ENCODE data around the gene C1QTNF9.

The C1QTNF9 gene

GRCh38 chr13:24340608-24340955 is 31.2 kb downstream of the C1QTNF9 start:
- H3K36me3 ChIP-seq (ENCODE audit: control insufficient read depth in 2 of 2, insufficient read depth in 1 of 2, low read length in 2 of 2) = no peaks in the 10 kb centered on the region
- ChIA-PET CTCF (no interaction called here), POLR2A (no interaction called here)
- no peaks in the 10 kb centered on the region for H3K4me1 ChIP-seq (ENCODE audit: control insufficient read depth, insufficient read depth, low read length)
- H3K4me3 ChIP-seq (ENCODE audit: low read depth, low read length) = no peak overlapping the region
- no peaks in the 10 kb centered on the region for H3K9me3 ChIP-seq (ENCODE audit: control insufficient read depth, insufficient read depth, low read depth, low read length)
- no peak overlapping the region for H3K27ac ChIP-seq (ENCODE audit: extremely low read depth, low read depth, low read length)
- TF ChIP-seq RBAK (tag by site-specific recombination; IDR thresholded peaks at IDR 0.05) (no peak), ZNF776 (tag by site-specific recombination; IDR thresholded peaks at IDR 0.05; ENCODE audit: borderline replicate concordance) (no peak), ZNF302 (tag by site-specific recombination; IDR thresholded peaks at IDR 0.05; ENCODE audit: low read depth) (no peak), ZNF132 (tag by site-specific recombination; IDR thresholded peaks at IDR 0.05; ENCODE audit: borderline replicate concordance) (no peak), TRIM28 (IDR thresholded peaks at IDR 0.05; ENCODE audit: borderline replicate concordance, low read length) (no peak), ZSCAN4 (tag by site-specific recombination; IDR thresholded peaks at IDR 0.05) (no peak), WT1 (tag by site-specific recombination; IDR thresholded peaks at IDR 0.05) (no peak), ZNF248 (tag by site-specific recombination; IDR thresholded peaks at IDR 0.05) (no peak), ATF2 (tag by site-specific recombination; IDR thresholded peaks at IDR 0.05; ENCODE audit: low read depth) (no peak), ZNF112 (tag by site-specific recombination; IDR thresholded peaks at IDR 0.05) (no peak), ZNF707 (tag by site-specific recombination; IDR thresholded peaks at IDR 0.05) (no peak)
- TF ChIP-seq, protein P1, sequence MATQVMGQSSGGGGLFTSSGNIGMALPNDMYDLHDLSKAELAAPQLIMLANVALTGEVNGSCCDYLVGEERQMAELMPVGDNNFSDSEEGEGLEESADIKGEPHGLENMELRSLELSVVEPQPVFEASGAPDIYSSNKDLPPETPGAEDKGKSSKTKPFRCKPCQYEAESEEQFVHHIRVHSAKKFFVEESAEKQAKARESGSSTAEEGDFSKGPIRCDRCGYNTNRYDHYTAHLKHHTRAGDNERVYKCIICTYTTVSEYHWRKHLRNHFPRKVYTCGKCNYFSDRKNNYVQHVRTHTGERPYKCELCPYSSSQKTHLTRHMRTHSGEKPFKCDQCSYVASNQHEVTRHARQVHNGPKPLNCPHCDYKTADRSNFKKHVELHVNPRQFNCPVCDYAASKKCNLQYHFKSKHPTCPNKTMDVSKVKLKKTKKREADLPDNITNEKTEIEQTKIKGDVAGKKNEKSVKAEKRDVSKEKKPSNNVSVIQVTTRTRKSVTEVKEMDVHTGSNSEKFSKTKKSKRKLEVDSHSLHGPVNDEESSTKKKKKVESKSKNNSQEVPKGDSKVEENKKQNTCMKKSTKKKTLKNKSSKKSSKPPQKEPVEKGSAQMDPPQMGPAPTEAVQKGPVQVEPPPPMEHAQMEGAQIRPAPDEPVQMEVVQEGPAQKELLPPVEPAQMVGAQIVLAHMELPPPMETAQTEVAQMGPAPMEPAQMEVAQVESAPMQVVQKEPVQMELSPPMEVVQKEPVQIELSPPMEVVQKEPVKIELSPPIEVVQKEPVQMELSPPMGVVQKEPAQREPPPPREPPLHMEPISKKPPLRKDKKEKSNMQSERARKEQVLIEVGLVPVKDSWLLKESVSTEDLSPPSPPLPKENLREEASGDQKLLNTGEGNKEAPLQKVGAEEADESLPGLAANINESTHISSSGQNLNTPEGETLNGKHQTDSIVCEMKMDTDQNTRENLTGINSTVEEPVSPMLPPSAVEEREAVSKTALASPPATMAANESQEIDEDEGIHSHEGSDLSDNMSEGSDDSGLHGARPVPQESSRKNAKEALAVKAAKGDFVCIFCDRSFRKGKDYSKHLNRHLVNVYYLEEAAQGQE (tag by site-specific recombination; IDR thresholded peaks at IDR 0.05) = no peak
- TF ChIP-seq, protein P2, sequence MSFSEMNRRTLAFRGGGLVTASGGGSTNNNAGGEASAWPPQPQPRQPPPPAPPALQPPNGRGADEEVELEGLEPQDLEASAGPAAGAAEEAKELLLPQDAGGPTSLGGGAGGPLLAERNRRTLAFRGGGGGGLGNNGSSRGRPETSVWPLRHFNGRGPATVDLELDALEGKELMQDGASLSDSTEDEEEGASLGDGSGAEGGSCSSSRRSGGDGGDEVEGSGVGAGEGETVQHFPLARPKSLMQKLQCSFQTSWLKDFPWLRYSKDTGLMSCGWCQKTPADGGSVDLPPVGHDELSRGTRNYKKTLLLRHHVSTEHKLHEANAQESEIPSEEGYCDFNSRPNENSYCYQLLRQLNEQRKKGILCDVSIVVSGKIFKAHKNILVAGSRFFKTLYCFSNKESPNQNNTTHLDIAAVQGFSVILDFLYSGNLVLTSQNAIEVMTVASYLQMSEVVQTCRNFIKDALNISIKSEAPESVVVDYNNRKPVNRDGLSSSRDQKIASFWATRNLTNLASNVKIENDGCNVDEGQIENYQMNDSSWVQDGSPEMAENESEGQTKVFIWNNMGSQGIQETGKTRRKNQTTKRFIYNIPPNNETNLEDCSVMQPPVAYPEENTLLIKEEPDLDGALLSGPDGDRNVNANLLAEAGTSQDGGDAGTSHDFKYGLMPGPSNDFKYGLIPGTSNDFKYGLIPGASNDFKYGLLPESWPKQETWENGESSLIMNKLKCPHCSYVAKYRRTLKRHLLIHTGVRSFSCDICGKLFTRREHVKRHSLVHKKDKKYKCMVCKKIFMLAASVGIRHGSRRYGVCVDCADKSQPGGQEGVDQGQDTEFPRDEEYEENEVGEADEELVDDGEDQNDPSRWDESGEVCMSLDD (tag by site-specific recombination; IDR thresholded peaks at IDR 0.05) = no peak

DNA sequence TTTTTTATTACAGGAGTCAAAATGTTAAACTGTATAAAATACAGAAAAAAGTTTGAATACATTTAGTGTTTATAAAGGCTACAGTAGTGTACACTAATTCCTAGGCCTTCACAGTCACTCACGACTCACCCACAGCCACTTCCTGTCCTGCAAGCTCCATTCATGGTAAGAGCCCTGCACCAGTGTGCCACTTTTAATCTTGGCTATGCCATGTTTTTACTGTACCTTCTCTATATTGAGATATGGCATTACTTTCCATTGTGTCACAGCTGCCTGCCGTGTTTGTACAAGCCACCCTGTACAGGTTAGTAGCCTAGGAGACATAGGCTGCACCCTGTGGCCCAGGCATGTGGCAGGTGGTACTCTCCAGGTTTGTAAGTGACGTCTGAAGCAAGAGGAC is 32.1 kb downstream of the C1QTNF9 start:
- CTCF ChIA-PET = interaction anchor here (0.7 kb wide), 1 partner anchor 367 kb away, joined by 5 read pairs; no protein-coding TSS in a partner anchor
- H3K4me3 ChIP-seq (ENCODE audit: low read depth, low read length) = no peak overlapping the region
- no peak overlapping the region for H3K27ac ChIP-seq (ENCODE audit: extremely low read depth, low read depth, low read length)
- POLR2A ChIA-PET = no interaction called here
- H3K36me3 ChIP-seq (ENCODE audit: control insufficient read depth in 2 of 2, insufficient read depth in 1 of 2, low read length in 2 of 2) = no peaks in the 10 kb centered on the region
- no peaks in the 10 kb centered on the region for H3K4me1 ChIP-seq (ENCODE audit: control insufficient read depth, insufficient read depth, low read length)
- no peaks in the 10 kb centered on the region for H3K9me3 ChIP-seq (ENCODE audit: control insufficient read depth, insufficient read depth, low read depth, low read length)
- TF ChIP-seq HOXC10 (CRISPR knock-in tag; IDR thresholded peaks at IDR 0.05) = no peak
- TF ChIP-seq, protein P3, sequence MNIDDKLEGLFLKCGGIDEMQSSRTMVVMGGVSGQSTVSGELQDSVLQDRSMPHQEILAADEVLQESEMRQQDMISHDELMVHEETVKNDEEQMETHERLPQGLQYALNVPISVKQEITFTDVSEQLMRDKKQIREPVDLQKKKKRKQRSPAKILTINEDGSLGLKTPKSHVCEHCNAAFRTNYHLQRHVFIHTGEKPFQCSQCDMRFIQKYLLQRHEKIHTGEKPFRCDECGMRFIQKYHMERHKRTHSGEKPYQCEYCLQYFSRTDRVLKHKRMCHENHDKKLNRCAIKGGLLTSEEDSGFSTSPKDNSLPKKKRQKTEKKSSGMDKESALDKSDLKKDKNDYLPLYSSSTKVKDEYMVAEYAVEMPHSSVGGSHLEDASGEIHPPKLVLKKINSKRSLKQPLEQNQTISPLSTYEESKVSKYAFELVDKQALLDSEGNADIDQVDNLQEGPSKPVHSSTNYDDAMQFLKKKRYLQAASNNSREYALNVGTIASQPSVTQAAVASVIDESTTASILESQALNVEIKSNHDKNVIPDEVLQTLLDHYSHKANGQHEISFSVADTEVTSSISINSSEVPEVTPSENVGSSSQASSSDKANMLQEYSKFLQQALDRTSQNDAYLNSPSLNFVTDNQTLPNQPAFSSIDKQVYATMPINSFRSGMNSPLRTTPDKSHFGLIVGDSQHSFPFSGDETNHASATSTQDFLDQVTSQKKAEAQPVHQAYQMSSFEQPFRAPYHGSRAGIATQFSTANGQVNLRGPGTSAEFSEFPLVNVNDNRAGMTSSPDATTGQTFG (tag by site-specific recombination; IDR thresholded peaks at IDR 0.05; ENCODE audit: borderline replicate concordance) = no peak
- no peak for TF ChIP-seq ZBTB11 (tag by site-specific recombination; conservative IDR thresholded peaks at IDR 0.05; ENCODE audit: low read depth)
- no peak for TF ChIP-seq ZSCAN5A (tag by site-specific recombination; IDR thresholded peaks at IDR 0.05)
- TF ChIP-seq ZEB2 (tag by site-specific recombination; IDR thresholded peaks at IDR 0.05) = no peak
- no peak for TF ChIP-seq ZNF664 (tag by site-specific recombination; IDR thresholded peaks at IDR 0.05)

All from HEK293 (cell line).